Stomach (tissue), 9 donors: ENCODE results near the gene ARL16. TPM values are rescaled to one million over a fixed set of nuclear protein-coding genes. Genes with fewer than 3 reads are reported as not detected.

ENCODE experiments used
- DNase-seq, 2 donors: peaks; one replicate each; pipeline versions ENCODE4 v3.0.0 to v3.0.0-alpha.2; 2013 to 2019
- H3K27ac ChIP-seq, 5 donors: fragments of 200-600 bp in 4 of 5; sonication (generic) in 4 of 5; one replicate each; pipeline ENCODE4 v1.5.1; 2013 to 2019; ENCODE audit warnings: mild to moderate bottlenecking in 1 of 5, moderate library complexity in 1 of 5
- H3K27me3 ChIP-seq, 3 donors: fragments of 200-600 bp; sonication (generic); one replicate each; pipeline ENCODE4 v1.5.1; 2017 to 2019; ENCODE audit warnings: mixed run types in 1 of 3
- H3K36me3 ChIP-seq, 4 donors: fragments of 200-600 bp; sonication (generic); 1 replicate in 3 of 4; 2 replicates in 1 of 4; pipeline ENCODE4 v1.5.1; 2016 to 2019
- H3K4me1 ChIP-seq, 4 donors: fragments of 200-600 bp; sonication (generic); one replicate each; pipeline ENCODE4 v1.5.1; 2016 to 2019
- H3K4me3 ChIP-seq, 4 donors: fragments of 200-600 bp; sonication (generic) in 3 of 4; one replicate each; pipeline ENCODE4 v1.5.1; 2016 to 2019; ENCODE audit warnings: mild to moderate bottlenecking in 1 of 4
- H3K9me3 ChIP-seq, 4 donors: fragments of 200-600 bp; sonication (generic); one replicate each; pipeline ENCODE4 v1.5.1; 2016 to 2019
- CTCF ChIP-seq, 7 experiments: fragments of 450-650 bp in 4 of 7; fragments of 200-600 bp in 3 of 7; sonication (generic) in 3 of 7; IDR thresholded peaks; one replicate each; pipeline ENCODE4 v1.5.1; 2016 to 2019; ENCODE audit warnings: antibody characterized with exemption in 7 of 7, control low read depth in 2 of 7, mild to moderate bottlenecking in 1 of 7
- EP300 ChIP-seq: sonication (generic); formaldehyde crosslinking; IDR thresholded peaks from one replicate; pipeline ENCODE4 v1.6.1; 2017; ENCODE audit warnings: antibody characterized with exemption
- POLR2A ChIP-seq, 4 donors: fragments of 450-650 bp; IDR thresholded peaks; one replicate each; pipeline ENCODE4 v1.6.1; 2016; ENCODE audit warnings: antibody characterized with exemption in 4 of 4, control low read depth in 2 of 4, mild to moderate bottlenecking in 1 of 4, moderate library complexity in 1 of 4
- POLR2AphosphoS5 ChIP-seq, 3 donors: sonication (generic); formaldehyde crosslinking; IDR thresholded peaks; one replicate each; pipeline ENCODE4 v1.6.1; 2016; ENCODE audit warnings: antibody characterized with exemption in 3 of 3
- WGBS, 5 donors: extraction: QIAGEN DNeasy Blood & Tissue Kit in 3 of 5; methylation state at CpG; one replicate each; pipeline versions ENCODE4 v1.1.5 to v1.1.7; 2013 to 2018; 5-methylcytosine and 5-hydroxymethylcytosine counted together
- intact Hi-C: fragments of 100-400 bp; cut with DNase I; formaldehyde crosslinking; loops from one replicate; pipeline ENCODE4 v1.15.1; 2023; ENCODE audit warnings: low total_unique reads
- polyA plus RNA-seq, 3 donors: library from polyadenylated mRNA; stranded (reverse); fragments of 200-250 nt; gene quantifications; one replicate each; pipeline ENCODE4 v1.2.3, GENCODE V29; 2013
- total RNA-seq, 5 donors: library from RNA; depleted of rRNA; stranded (reverse); fragments of >200 nt; gene quantifications; one replicate each; pipeline versions ENCODE4 v1.1.0 to v1.2.3, GENCODE V29; 2014 to 2016
- donor health status: healthy with polysubstance abuse.
- donor health status: Bipolar disorder and iron deficiency.
- donor health status: healthy.

Gene ARL16
- total and polyA plus RNA-seq, 8 donors, result 8.1 to 109 (median 39.8) TPM

GRCh38 chr17:81672954-81673353 lies 10.6 kb downstream of the ARL16 start:
- TF ChIP-seq POLR2A (IDR thresholded peaks at IDR 0.05) (no peak), CTCF (IDR thresholded peaks at IDR 0.05) (no peak), POLR2AphosphoS5 (IDR thresholded peaks at IDR 0.05) (no peak), EP300 (no peak)
- Histone ChIP-seq H3K27ac (no peak overlapping the region), H3K36me3 (peaks cover 33 to 73% (median 65%) of the 10 kb centered on the region in 4 donors), H3K9me3 (no peaks in the 10 kb centered on the region), H3K27me3 (no peaks in the 10 kb centered on the region), H3K4me3 (no peak overlapping the region), H3K4me1 (peaks cover 2 to 18% (median 9%) of the 10 kb centered on the region in 4 donors)
- 88 to 96% (median 90%) methylated on average over 8 to 16 of the region's 16 CpGs for WGBS, 5 donors
- intact Hi-C loops, result no loop called here
- DNase-seq, result no peak

GRCh38 chr17:81672504-81672903 lies 11.1 kb downstream of the ARL16 start:
- no peak for DNase-seq
- Histone ChIP-seq H3K9me3 (no peaks in the 10 kb centered on the region), H3K4me1 (peaks cover 7 to 22% (median 13%) of the 10 kb centered on the region in 4 donors), H3K27me3 (no peaks in the 10 kb centered on the region), H3K27ac (no peak overlapping the region), H3K36me3 (peaks cover 33 to 73% (median 65%) of the 10 kb centered on the region in 4 donors), H3K4me3 (no peak overlapping the region)
- TF ChIP-seq EP300 (no peak), POLR2A (IDR thresholded peaks at IDR 0.05) (no peak), POLR2AphosphoS5 (IDR thresholded peaks at IDR 0.05) (no peak), CTCF (IDR thresholded peaks at IDR 0.05) (no peak)
- 79 to 89% (median 88%) methylated on average over 16 to 18 of the region's 18 CpGs for WGBS, 5 donors
- intact Hi-C loops, result no loop called here

- no peak for TF ChIP-seq CTCF (IDR thresholded peaks at IDR 0.05)
- TF ChIP-seq POLR2A (IDR thresholded peaks at IDR 0.05), result no peak
- TF ChIP-seq POLR2AphosphoS5 (IDR thresholded peaks at IDR 0.05), result no peak
- TF ChIP-seq EP300, result no peak
- H3K4me1 ChIP-seq, result peaks cover 20 to 49% (median 35%) of the 10 kb centered on the region in 4 donors
- 83 to 88% (median 85%) methylated on average over 18 of the region's 18 CpGs for WGBS, 5 donors
- H3K9me3 ChIP-seq, result no peaks in the 10 kb centered on the region
- H3K4me3 ChIP-seq, result peak overlapping the region in 3 of 4 donors; percentile 82 to 99 (median 98)
- H3K36me3 ChIP-seq, result peaks cover 25 to 61% (median 57%) of the 10 kb centered on the region in 4 donors
- DNase-seq, result no peak
- H3K27me3 ChIP-seq, result no peaks in the 10 kb centered on the region
- intact Hi-C loops, result no loop called here
- peak overlapping the region in 1 of 5 donors; percentile 97 for H3K27ac ChIP-seq
Observed at GRCh38 chr17:81667754-81668153, 15.8 kb downstream of the ARL16 start.

GRCh38 chr17:81666342-81667191 lies 17.0 kb downstream of the ARL16 start, which contains the start of the genes CCDC137 and OXLD1:
CCDC137 (plus strand) TSS chr17:81666737; CDS start chr17:81666767, 30 bp downstream.
OXLD1 (minus strand) TSS chr17:81666605; CDS start chr17:81666577, 28 bp downstream.
- no peaks in the 10 kb centered on the region for H3K27me3 ChIP-seq
- TF ChIP-seq POLR2A (IDR thresholded peaks at IDR 0.05) (peak in 2 of 4 donors; percentile 37 to 82), CTCF (IDR thresholded peaks at IDR 0.05) (no peak), POLR2AphosphoS5 (IDR thresholded peaks at IDR 0.05) (peak; percentile 88 to 99 (median 93)), EP300 (no peak)
- peak within 1 kb of the TSS; percentile 91 to 97 (median 91) for H3K27ac ChIP-seq
- 0 to 1% (median 0%) methylated on average over 48 to 96 of the region's 96 CpGs for WGBS, 5 donors
- peaks cover 13 to 49% (median 45%) of the 10 kb centered on the region in 4 donors for H3K36me3 ChIP-seq
- peak within 1 kb of the TSS; percentile 82 to 99 (median 91) for H3K4me3 ChIP-seq
- intact Hi-C loops, result no loop called here
- peak; percentile 98 to 99 for DNase-seq
- no peaks in the 10 kb centered on the region for H3K9me3 ChIP-seq
- H3K4me1 ChIP-seq, result peaks cover 20 to 49% (median 35%) of the 10 kb centered on the region in 4 donors
